ENCODE measurements around the gene PIGA.

The PIGA gene

DNA sequence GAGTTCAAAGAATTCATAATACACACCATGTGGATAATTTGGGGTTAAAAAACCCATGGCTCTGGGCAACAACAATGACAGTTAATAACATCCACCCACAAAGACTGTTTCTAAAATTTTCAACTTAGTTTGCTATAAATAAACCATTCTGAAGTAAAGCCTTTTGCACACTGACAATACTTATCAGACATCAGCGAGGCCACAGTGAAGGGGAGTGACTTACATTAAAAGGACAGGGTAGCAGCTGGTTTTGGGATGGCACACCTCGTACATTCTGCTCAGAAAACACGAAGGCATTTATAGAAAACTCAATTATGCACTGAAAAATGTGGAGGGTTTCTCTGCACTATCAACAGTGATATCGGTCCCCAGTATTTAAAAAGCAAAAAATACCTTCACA lies 15.0 kb downstream of the PIGA start:
- Histone ChIP-seq H3K9me3 (ENCODE audit: control insufficient read depth, insufficient read depth, low read depth, low read length) (no peaks in the 10 kb centered on the region), H3K4me3 (ENCODE audit: low read depth, low read length) (no peak overlapping the region), H3K4me1 (ENCODE audit: control insufficient read depth, insufficient read depth, low read length) (no peaks in the 10 kb centered on the region), H3K27ac (ENCODE audit: extremely low read depth, low read depth, low read length) (no peak overlapping the region), H3K36me3 (ENCODE audit: control insufficient read depth in 2 of 2, insufficient read depth in 1 of 2, low read length in 2 of 2) (peaks cover 8 to 29% of the 10 kb centered on the region in 2 experiments; a peak in 2 of 3 replicates)
- ChIA-PET POLR2A (no interaction called here), CTCF (no interaction called here)
- TF ChIP-seq ZNF670 (tag by site-specific recombination; IDR thresholded peaks at IDR 0.05; ENCODE audit: low read depth) (no peak), IKZF3 (tag by site-specific recombination; IDR thresholded peaks at IDR 0.05) (no peak), ZNF514 (tag by site-specific recombination; IDR thresholded peaks at IDR 0.05) (no peak), ZNF121 (tag by site-specific recombination; IDR thresholded peaks at IDR 0.05) (no peak), ZNF610 (tag by site-specific recombination; IDR thresholded peaks at IDR 0.05; ENCODE audit: borderline replicate concordance) (no peak), ZNF140 (tag by site-specific recombination; IDR thresholded peaks at IDR 0.05) (no peak)

DNA sequence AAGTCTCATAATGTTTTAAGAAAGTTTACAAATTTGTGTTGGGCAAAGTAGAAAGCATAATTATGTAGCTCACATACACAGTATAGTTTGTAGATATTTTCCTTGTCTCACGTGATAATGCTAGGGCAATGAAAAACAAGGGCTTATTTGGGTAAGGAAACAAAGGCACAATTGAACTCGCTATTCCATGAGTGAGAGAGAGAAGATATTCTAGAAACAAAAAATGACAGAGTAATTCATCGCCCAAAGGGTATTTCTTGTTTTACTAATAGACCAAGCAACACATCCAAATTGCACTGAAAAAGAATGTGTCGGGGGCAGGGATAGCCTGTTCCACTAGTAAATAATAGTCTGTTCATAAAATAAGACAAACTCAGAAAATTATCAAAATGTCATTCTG lies 16.2 kb downstream of the PIGA start:
- Histone ChIP-seq H3K4me1 (ENCODE audit: control insufficient read depth, insufficient read depth, low read length) (no peaks in the 10 kb centered on the region), H3K27ac (ENCODE audit: extremely low read depth, low read depth, low read length) (no peak overlapping the region), H3K4me3 (ENCODE audit: low read depth, low read length) (no peak overlapping the region), H3K36me3 (ENCODE audit: control insufficient read depth in 2 of 2, insufficient read depth in 1 of 2, low read length in 2 of 2) (peaks cover 8 to 19% of the 10 kb centered on the region in 2 experiments; a peak in 2 of 3 replicates), H3K9me3 (ENCODE audit: control insufficient read depth, insufficient read depth, low read depth, low read length) (no peaks in the 10 kb centered on the region)
- ChIA-PET CTCF (no interaction called here), POLR2A (no interaction called here)
- TF ChIP-seq ZNF837 (tag by site-specific recombination; IDR thresholded peaks at IDR 0.05), result no peak
- no peak for TF ChIP-seq ZNF623 (tag by site-specific recombination; IDR thresholded peaks at IDR 0.05)
- TF ChIP-seq ZNF239 (tag by site-specific recombination; IDR thresholded peaks at IDR 0.05), result no peak
- TF ChIP-seq ZNF701 (tag by site-specific recombination; IDR thresholded peaks at IDR 0.05), result no peak
- TF ChIP-seq, protein P1, sequence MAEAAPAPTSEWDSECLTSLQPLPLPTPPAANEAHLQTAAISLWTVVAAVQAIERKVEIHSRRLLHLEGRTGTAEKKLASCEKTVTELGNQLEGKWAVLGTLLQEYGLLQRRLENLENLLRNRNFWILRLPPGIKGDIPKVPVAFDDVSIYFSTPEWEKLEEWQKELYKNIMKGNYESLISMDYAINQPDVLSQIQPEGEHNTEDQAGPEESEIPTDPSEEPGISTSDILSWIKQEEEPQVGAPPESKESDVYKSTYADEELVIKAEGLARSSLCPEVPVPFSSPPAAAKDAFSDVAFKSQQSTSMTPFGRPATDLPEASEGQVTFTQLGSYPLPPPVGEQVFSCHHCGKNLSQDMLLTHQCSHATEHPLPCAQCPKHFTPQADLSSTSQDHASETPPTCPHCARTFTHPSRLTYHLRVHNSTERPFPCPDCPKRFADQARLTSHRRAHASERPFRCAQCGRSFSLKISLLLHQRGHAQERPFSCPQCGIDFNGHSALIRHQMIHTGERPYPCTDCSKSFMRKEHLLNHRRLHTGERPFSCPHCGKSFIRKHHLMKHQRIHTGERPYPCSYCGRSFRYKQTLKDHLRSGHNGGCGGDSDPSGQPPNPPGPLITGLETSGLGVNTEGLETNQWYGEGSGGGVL (tag by site-specific recombination; IDR thresholded peaks at IDR 0.05), result no peak
- no peak for TF ChIP-seq ZNF426 (tag by site-specific recombination; IDR thresholded peaks at IDR 0.05)
- TF ChIP-seq, protein P2, sequence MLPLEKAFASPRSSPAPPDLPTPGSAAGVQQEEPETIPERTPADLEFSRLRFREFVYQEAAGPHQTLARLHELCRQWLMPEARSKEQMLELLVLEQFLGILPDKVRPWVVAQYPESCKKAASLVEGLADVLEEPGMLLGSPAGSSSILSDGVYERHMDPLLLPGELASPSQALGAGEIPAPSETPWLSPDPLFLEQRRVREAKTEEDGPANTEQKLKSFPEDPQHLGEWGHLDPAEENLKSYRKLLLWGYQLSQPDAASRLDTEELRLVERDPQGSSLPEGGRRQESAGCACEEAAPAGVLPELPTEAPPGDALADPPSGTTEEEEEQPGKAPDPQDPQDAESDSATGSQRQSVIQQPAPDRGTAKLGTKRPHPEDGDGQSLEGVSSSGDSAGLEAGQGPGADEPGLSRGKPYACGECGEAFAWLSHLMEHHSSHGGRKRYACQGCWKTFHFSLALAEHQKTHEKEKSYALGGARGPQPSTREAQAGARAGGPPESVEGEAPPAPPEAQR (tag by site-specific recombination; IDR thresholded peaks at IDR 0.05), result no peak
- no peak for TF ChIP-seq ZNF791 (tag by site-specific recombination; IDR thresholded peaks at IDR 0.05)
- no peak for TF ChIP-seq ZNF792 (tag by site-specific recombination; IDR thresholded peaks at IDR 0.05)
- TF ChIP-seq ZNF16 (tag by site-specific recombination; IDR thresholded peaks at IDR 0.05; ENCODE audit: low read depth), result no peak
- TF ChIP-seq, protein P3, sequence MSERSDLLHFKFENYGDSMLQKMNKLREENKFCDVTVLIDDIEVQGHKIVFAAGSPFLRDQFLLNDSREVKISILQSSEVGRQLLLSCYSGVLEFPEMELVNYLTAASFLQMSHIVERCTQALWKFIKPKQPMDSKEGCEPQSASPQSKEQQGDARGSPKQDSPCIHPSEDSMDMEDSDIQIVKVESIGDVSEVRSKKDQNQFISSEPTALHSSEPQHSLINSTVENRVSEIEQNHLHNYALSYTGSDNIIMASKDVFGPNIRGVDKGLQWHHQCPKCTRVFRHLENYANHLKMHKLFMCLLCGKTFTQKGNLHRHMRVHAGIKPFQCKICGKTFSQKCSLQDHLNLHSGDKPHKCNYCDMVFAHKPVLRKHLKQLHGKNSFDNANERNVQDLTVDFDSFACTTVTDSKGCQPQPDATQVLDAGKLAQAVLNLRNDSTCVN (tag by site-specific recombination; optimal IDR thresholded peaks at IDR 0.05), result no peak
- TF ChIP-seq HOXA7 (CRISPR knock-in tag; IDR thresholded peaks at IDR 0.05; ENCODE audit: borderline replicate concordance), result no peak
- no peak for TF ChIP-seq ZSCAN16 (tag by site-specific recombination; IDR thresholded peaks at IDR 0.05)
- TF ChIP-seq ZNF10 (tag by site-specific recombination; IDR thresholded peaks at IDR 0.05), result no peak
- no peak for TF ChIP-seq TRIM28 (IDR thresholded peaks at IDR 0.05; ENCODE audit: borderline replicate concordance, low read length)
- no peak for TF ChIP-seq IKZF3 (tag by site-specific recombination; IDR thresholded peaks at IDR 0.05)
